ENCODE measurements around the gene ABCC4. TPM values are rescaled to one million over a fixed set of nuclear protein-coding genes. Genes with fewer than 3 reads are reported as not detected.
A peak's percentile ranks its signal among the peaks of the same experiment; 100 is the strongest.

ABCC4 gene
- total RNA-seq, 2 donors from 2014 or later = 119 to 144 TPM

- Mint-ChIP-seq H3K27ac (peak overlapping the region; percentile 27), H3K4me3 (no peak overlapping the region), H3K4me1 (peaks cover 7% of the 10 kb centered on the region), H3K9me3 (no peaks in the 10 kb centered on the region), H3K27me3 (ENCODE audit: insufficient read depth) (no peaks in the 10 kb centered on the region), H3K36me3 (ENCODE audit: low read depth) (peaks cover 76% of the 10 kb centered on the region)
- DNase-seq = no peak
- Histone ChIP-seq H3K27me3 (ENCODE audit: control insufficient read depth, insufficient read depth, low read length, poor library complexity, severe bottlenecking) (no peaks in the 10 kb centered on the region), H3K36me3 (ENCODE audit: control insufficient read depth, insufficient read depth, low read length) (peaks cover 51% of the 10 kb centered on the region), H3K4me1 (ENCODE audit: control insufficient read depth, insufficient read depth, low read length) (peaks cover 4% of the 10 kb centered on the region), H3K9ac (ENCODE audit: extremely low read depth, low read length, poor library complexity, severe bottlenecking) (no peak overlapping the region), H3K27ac (ENCODE audit: low read depth, low read length) (no peak overlapping the region), H3K9me3 (ENCODE audit: control insufficient read depth, low read length) (no peaks in the 10 kb centered on the region), H3K4me3 (ENCODE audit: low read length) (no peak overlapping the region)
- WGBS, 2 experiments (ENCODE audit: insufficient coverage in 1 of 2, insufficient read length in 1 of 2) = 91 to 93% methylated on average over 1 of the region's 1 CpG
- no peak for TF ChIP-seq CTCF (conservative IDR thresholded peaks at IDR 0.05)
These were observed 59.9 kb downstream of the ABCC4 start for GRCh38 chr13:95241321-95241720.

DNA sequence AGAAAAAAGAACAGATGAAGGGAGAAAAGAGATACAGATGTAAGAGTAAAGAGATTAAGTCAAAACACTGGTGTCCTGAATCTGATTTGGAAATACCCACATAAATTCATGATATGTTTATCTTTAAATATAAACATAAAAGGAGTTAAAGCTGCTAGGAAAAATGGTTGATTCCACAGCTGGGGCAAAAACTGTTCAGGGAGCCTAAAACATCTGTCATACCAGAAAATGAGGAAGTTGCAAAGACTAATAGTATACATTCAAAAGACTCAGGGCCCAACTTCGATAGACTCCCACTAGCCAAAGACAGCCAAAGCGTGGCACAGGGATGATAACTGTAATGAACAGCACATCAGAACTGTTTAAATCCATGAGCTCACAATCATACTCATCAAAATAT lies 62.0 kb downstream of the ABCC4 start:
- H3K36me3 ChIP-seq (ENCODE audit: control insufficient read depth, insufficient read depth, low read length) = peaks cover 40% of the 10 kb centered on the region
- peaks cover 4% of the 10 kb centered on the region for H3K4me1 ChIP-seq (ENCODE audit: control insufficient read depth, insufficient read depth, low read length)
- Mint-ChIP-seq H3K9me3 (no peaks in the 10 kb centered on the region), H3K4me3 (no peak overlapping the region), H3K27me3 (ENCODE audit: insufficient read depth) (no peaks in the 10 kb centered on the region), H3K36me3 (ENCODE audit: low read depth) (peaks cover 71% of the 10 kb centered on the region), H3K27ac (no peak overlapping the region), H3K4me1 (peaks cover 18% of the 10 kb centered on the region)
- TF ChIP-seq CTCF (conservative IDR thresholded peaks at IDR 0.05) = no peak
- H3K4me3 ChIP-seq (ENCODE audit: low read length) = no peak overlapping the region
- WGBS, 2 experiments (ENCODE audit: insufficient coverage in 1 of 2, insufficient read length in 1 of 2) = 97% methylated on average over 2 of the region's 2 CpGs; no CpG with 5 or more reads in 1 of the 2 experiments
- no peak overlapping the region for H3K9ac ChIP-seq (ENCODE audit: extremely low read depth, low read length, poor library complexity, severe bottlenecking)
- no peaks in the 10 kb centered on the region for H3K27me3 ChIP-seq (ENCODE audit: control insufficient read depth, insufficient read depth, low read length, poor library complexity, severe bottlenecking)
- H3K27ac ChIP-seq (ENCODE audit: low read depth, low read length) = no peak overlapping the region
- no peak for DNase-seq
- no peaks in the 10 kb centered on the region for H3K9me3 ChIP-seq (ENCODE audit: control insufficient read depth, low read length)

- H3K4me1 ChIP-seq (ENCODE audit: control insufficient read depth, insufficient read depth, low read length) = peaks cover 4% of the 10 kb centered on the region
- Mint-ChIP-seq H3K27me3 (ENCODE audit: insufficient read depth) (no peaks in the 10 kb centered on the region), H3K36me3 (ENCODE audit: low read depth) (peaks cover 65% of the 10 kb centered on the region), H3K4me3 (no peak overlapping the region), H3K4me1 (peaks cover 18% of the 10 kb centered on the region), H3K27ac (no peak overlapping the region), H3K9me3 (no peaks in the 10 kb centered on the region)
- H3K36me3 ChIP-seq (ENCODE audit: control insufficient read depth, insufficient read depth, low read length) = peaks cover 38% of the 10 kb centered on the region
- H3K27me3 ChIP-seq (ENCODE audit: control insufficient read depth, insufficient read depth, low read length, poor library complexity, severe bottlenecking) = no peaks in the 10 kb centered on the region
- H3K9ac ChIP-seq (ENCODE audit: extremely low read depth, low read length, poor library complexity, severe bottlenecking) = no peak overlapping the region
- H3K27ac ChIP-seq (ENCODE audit: low read depth, low read length) = no peak overlapping the region
- H3K9me3 ChIP-seq (ENCODE audit: control insufficient read depth, low read length) = no peaks in the 10 kb centered on the region
- TF ChIP-seq CTCF (conservative IDR thresholded peaks at IDR 0.05) = no peak
- no peak overlapping the region for H3K4me3 ChIP-seq (ENCODE audit: low read length)
- DNase-seq = no peak
- 95 to 100% methylated on average over 2 to 7 of the region's 7 CpGs for WGBS, 2 experiments (ENCODE audit: insufficient coverage in 1 of 2, insufficient read length in 1 of 2)
These were observed 63.9 kb downstream of the ABCC4 start for GRCh38 chr13:95237310-95237870.
